OCI-LY7 (cell line): ENCODE data around the gene RPL22.

Experiments used
- EZH2phosphoT487 ChIP-seq: fragments of 200-600 bp; sonication (generic); IDR thresholded peaks from 2 replicates; pipeline ENCODE4 v1.6.1; 2018; ENCODE audit warnings: low read depth, borderline replicate concordance, mild to moderate bottlenecking, mixed run types, antibody characterized with exemption, low read length, moderate library complexity, mixed read lengths
- TF ChIP-seq, protein P1 (sequence below): fragments of 200-600 bp; sonication (generic); conservative IDR thresholded peaks from 2 replicates; pipeline ENCODE4 v1.5.1; 2014; ENCODE audit warnings: mild to moderate bottlenecking, antibody characterized with exemption, low read length, moderate library complexity, mixed read lengths

DNA sequence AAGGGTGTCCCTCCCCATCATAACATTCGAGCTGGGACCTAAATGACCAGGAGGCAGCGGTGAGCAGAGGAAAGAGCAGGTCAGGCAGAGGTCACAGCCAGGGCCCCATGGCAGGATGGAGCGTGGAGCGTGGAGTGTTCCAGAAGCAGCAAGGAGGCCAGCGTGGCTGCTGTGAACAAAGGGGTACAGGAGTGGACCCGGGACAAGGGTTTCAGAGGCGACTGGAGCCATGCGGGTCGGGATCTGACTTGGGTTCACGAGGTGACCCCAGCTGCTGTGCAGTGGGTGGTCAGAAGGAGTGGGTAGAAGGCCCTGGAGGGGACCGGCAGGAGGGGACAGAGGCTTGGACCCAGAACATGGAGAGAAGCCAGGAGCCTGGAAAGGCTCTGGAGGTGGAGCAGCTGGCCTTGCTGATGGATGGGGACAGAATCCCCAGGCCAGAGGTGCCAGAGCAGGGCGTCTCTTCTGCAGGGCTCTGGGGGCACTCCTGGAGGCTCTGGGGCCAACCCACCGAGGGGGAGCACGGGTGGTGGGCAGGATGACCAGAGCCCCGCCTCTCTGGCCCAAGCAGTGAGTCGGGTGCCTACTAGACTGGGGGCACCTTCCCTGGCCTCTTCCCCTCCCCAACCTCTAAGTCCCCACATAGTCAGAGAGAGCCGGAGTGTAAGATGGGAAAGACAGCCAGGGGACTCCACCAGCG, 21.6 kb downstream of the RPL22 start:
- TF ChIP-seq, protein P1, sequence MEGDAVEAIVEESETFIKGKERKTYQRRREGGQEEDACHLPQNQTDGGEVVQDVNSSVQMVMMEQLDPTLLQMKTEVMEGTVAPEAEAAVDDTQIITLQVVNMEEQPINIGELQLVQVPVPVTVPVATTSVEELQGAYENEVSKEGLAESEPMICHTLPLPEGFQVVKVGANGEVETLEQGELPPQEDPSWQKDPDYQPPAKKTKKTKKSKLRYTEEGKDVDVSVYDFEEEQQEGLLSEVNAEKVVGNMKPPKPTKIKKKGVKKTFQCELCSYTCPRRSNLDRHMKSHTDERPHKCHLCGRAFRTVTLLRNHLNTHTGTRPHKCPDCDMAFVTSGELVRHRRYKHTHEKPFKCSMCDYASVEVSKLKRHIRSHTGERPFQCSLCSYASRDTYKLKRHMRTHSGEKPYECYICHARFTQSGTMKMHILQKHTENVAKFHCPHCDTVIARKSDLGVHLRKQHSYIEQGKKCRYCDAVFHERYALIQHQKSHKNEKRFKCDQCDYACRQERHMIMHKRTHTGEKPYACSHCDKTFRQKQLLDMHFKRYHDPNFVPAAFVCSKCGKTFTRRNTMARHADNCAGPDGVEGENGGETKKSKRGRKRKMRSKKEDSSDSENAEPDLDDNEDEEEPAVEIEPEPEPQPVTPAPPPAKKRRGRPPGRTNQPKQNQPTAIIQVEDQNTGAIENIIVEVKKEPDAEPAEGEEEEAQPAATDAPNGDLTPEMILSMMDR: no peak
- TF ChIP-seq EZH2phosphoT487: no peak
